ENCODE results near the gene SFI1.
"Not testable (repeated sequence)": the region's sequence is repeated elsewhere in the genome, so short reads cannot be mapped to it uniquely, and the experiment has no call there.

The SFI1 gene

DNA sequence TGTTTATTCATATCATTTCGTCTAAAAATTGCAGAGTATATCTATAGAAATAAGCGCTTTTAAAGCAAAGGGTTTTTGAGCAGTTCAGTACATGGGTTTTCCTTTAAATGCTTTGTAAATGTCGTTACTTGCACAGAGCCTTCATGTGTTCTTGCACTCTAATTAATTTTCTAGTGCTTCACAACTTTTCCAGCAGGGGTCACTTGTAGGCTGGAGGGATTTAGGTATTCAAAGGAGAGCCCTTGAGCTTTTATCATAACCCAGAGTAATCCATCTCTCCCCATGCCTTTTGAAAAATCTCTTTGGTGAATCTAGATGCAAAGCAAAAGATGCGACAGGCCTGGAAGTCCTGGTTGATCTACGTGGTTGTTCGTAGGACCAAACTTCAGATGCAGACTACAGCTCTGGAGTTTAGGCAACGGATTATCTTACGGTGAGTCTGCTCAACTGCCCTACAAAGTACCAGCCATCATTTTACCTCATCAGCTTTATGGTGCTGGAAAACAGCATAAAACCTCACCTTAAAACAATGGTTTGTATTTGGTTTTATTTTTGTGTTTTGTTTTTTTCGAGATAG is 60.4 kb downstream of the SFI1 start:
- FAIRE-seq: no peak

DNA sequence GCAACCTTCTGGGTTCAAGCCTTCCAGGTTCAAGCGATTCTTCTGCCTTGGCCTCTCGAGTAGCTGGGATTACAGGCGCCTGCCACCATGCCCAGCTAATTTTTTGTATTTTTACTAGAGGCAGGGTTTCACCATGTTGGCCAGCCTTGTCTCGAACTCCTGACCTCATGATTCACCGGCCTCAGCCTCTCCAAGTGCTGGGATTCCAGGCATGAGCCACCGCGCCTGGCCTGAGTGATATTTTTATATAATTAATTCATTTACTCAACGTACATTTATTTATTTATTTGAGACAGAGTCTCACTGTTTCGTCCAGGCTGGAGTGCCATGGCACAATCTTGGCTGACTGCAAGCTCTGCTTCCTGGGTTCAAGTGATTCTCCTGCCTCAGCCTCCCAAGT is 62.2 kb downstream of the SFI1 start:
- not testable (repeated sequence) for FAIRE-seq

GRCh38 chr22:31561238-31561887 is 65.0 kb downstream of the SFI1 start:
- FAIRE-seq: no peak

DNA sequence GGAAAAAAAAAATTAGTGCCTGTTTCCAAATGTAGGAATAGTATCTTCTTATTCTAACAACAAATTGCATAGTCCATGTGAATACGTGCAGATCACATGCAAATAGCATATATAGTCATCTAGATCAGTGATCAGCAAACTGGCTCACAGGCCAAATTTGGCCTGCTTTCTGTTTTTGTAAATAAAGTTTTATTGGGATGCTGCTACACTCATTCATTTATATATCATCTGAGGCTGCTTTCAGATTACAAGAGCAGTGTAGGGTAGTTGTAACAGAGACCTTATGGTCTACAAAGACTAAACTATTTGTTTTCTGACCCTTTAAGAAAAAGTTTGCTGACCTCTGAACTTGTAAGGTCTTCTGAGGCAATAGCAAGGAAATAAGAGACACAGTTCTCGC is 65.6 kb downstream of the SFI1 start:
- no peak for FAIRE-seq

- FAIRE-seq: no peak
These were observed 70.1 kb downstream of the SFI1 start for GRCh38 chr22:31566484-31566883.

DNA sequence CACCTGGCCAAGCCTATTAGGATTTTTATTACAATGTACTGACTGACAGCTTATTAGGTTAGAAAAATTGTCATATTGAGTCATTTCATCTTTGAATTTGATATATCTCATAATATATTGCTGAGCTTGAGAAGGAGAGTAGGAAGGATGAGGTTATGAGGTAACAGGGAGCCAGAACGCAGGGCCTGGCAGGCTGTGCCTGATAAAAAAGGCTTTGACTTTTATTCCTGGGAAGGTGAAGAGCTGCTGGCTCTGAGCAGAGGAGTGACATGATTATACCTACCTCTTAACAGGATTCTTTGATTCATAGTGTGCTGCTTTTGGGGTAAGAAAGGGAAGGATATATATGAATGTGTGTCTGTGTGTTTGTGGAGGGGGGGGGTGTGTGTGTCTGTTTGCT is 70.9 kb downstream of the SFI1 start:
- FAIRE-seq: no peak

DNA sequence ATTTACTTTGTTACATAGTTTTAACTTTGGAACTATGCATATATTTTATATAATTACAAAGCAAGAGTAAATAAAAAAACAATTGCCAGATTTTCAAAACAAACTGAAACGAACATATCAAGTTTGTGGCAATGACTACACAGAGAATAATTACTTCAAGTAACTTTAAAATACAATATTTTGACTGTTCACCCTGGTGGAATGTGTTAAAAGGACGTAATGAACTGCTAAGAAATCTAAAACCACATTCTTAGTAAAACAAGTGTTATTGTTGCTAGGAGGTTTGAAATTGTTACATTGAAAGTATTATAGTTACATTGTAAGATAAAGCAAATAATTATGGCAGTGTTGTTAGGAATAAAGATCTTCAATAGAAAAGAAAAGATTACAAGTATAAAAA is 71.4 kb downstream of the SFI1 start:
- no peak for FAIRE-seq

DNA sequence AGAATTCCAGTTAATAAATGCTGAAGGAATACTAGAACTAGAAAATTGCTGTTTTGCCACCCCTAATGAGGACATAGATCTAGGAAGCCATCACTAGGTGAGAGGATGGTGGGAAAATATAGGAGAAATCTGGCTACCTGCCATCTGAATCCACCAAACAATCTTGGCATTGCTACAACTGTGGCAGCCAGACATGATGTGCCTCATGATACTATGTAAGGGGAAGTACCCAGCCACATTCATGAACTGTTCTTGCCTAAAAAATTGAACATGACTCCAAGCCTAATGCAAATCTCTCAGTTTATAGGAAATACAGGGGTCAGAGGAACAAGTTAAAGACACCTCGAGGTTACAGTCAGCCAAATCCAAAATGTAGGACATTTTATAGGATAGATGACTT is 72.8 kb downstream of the SFI1 start:
- no peak for FAIRE-seq

DNA sequence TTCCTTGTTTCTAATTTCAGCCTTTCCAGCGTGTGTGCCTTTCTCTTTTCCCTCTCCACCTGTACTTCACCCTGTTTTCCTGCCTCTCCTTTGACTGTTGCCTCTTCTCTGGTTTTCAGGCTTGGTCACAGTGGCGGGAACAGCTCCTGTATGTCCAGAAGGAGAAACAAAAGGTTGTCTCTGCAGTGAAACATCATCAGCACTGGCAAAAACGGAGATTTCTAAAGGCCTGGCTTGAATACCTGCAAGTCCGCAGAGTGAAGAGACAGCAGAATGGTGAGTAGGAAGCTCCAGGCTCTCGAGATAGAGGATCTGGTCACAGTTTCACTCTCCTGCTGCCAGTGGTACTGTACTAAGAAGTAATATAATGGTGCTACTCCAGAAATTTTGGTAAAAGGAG is 76.6 kb downstream of the SFI1 start:
- no peak for FAIRE-seq

- no peak for FAIRE-seq
These were observed 77.8 kb downstream of the SFI1 start for GRCh38 chr22:31574055-31574670.

- no peak for FAIRE-seq
These were observed 78.9 kb downstream of the SFI1 start for GRCh38 chr22:31575190-31575589.

DNA sequence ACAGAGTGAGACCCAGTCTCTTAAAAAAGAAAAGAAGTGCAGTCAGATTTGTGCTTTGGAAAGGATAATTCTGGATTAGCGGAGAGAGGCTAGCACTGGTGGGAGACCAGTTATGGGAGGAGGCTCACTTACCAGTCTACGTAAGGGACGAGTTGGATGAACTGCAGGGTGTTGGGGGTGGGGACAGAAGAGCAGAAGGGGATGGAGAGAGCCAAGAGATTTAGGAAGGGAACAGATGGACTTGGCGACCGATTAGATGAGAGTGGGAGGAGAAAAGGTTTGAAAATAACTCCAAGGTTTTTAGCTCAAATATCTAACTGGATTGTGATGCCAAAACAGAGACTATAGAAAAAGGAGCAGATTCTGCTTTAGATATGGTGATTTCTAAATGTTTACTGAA is 81.4 kb downstream of the SFI1 start:
- FAIRE-seq: no peak

DNA sequence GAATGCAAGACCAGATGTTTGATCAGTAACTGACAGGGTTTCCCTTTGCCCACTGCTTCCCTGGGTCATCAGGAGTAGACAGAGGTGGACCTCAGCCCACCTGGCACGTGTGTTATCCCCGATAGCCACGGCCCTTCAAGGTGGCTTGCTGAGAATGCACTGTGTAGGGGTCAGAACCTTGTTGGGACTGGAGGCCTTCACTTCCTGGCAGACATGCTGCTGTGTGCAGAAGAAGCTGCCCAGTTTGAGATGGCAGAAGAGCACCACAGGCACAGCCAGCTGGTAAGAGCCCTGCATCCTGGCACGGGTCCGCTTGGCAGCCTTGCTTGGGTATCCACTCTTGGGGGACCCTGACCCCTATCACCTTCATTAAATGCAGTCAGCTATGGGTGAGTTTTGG is 81.8 kb downstream of the SFI1 start:
- no peak for FAIRE-seq

- no peak for FAIRE-seq
These were observed 83.5 kb downstream of the SFI1 start for GRCh38 chr22:31579835-31580242.

DNA sequence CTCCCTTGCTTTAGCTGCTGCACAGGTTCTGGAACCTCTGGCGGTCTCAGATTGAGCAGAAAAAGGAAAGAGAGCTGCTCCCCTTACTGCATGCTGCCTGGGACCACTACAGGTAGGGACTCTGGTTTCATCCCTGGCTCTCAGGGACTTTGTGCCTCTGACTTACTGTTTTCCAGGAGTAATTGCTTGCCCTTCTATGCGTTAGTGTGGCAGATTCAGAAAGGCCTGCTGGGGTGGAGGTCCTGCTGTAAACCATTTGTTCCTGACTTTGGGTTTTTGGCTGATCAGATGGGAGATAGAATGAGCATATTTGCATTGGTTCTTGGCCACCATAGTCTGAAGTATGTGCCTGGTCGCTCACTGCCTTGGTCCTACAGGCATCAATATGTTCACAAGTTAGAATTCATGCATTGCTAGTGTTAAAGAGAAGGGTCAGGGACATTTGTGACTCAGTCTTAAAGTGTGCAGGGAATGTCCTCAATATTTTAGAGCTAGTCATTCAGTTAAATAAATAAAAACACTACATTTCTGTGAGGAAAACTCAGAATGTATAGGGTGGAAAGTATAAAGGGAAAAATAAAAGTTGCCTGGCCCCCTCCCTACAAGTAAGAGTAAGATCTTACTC is 87.6 kb downstream of the SFI1 start:
- FAIRE-seq: no peak

DNA sequence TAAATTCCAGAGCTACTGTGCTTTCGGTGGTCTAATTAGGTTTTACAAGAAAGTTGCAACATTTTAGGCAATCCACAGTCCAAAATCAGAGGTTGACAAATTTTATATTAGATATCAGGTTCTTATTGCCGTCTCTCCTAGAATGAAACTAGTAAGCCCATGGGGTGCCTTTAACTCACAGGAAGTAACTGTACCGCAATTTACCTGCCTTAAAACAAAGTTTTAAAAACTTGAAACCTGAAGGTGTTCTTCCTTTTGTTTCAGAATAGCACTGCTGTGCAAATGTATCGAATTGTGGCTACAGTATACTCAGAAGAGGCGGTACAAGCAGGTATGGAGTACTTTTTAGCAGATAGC is 88.4 kb downstream of the SFI1 start:
- FAIRE-seq: no peak

GRCh38 chr22:31585161-31585859 is 89.0 kb downstream of the SFI1 start:
- FAIRE-seq: no peak

DNA sequence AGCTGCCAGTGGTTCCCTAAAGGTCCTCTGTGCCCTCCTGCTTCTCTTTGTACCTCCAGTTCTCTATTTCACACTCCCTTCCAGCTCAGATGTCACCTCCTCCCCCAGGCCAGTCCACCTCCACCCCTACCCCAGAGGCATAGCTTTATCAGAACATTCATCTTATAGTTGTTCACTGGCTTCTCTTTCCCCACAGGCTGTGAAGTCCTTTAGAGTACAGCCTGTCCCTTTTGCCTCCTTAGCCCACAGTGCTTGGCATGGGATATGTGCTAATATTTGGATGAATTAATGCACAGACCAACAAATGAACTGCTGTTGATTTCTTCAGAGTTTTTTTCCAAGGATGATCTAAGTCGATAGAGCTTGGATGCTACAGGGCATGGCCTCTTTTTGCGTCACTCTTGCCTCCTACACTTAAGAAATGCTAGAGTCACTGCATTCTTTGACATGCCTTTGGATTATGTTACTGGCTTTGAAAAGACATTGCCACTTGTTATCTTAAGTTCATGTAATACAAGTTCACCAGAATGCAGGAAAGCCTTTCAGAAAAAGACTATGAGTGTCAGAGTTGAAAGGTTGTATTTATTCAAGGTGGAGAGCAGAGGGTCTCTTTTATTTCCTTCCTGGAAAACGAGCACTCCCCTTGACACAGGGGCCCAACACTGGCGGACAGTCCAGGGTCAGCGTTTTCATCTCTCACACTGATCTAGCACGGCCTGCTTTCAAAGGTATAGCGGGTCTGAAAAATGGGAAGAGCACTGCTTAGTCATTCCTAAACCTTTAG is 90.0 kb downstream of the SFI1 start:
- FAIRE-seq: no peak

DNA sequence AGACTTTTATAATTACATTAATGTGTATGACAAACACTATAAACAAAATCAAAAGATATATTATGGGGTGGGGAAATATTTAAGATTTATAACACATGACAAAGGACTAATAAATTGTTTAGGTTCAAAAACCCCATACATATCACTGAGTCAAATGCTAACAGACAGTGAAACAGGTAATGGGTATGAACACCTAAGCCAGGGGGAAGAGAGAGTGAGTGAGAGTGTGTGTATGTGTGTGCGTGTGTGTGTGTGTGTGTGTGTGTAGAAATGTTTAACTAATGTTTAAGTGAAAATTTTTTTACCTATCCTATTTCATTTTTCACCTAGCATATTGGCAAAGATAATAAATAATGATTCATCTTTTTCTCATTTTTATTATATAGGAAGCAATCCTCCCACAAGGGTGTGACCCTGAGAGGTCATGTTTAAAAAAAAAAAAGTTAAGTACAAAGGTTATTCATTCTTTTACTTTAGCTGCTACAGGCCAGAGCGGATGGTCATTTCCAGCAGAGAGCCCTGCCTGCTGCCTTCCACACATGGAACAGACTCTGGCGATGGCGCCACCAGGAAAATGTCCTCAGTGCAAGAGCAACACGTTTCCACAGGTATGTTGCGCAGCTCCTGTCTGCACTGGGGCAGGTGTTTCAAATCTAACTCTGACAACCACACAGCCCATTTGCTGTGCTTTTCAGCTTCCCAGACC is 92.8 kb downstream of the SFI1 start:
- no peak for FAIRE-seq

DNA sequence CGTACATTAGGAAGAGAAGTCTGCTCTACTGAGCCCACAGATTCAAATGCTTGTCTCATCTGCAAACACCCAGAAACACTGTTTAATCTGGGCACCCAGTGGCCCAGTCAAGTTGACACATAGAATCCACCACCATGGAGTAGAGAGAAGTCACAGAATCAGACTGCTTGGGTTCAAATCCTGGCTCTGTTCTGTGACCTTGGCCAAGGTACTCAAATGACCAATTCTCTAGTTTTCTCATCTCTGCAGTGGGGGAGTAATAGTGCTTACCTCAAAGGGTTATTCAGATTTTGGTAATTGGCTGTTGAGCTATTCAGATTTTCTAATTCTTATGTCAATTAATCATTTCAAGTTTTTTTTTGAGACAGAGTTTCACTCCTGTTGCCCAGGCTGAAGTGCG is 93.8 kb downstream of the SFI1 start:
- FAIRE-seq: not testable (repeated sequence)

DNA sequence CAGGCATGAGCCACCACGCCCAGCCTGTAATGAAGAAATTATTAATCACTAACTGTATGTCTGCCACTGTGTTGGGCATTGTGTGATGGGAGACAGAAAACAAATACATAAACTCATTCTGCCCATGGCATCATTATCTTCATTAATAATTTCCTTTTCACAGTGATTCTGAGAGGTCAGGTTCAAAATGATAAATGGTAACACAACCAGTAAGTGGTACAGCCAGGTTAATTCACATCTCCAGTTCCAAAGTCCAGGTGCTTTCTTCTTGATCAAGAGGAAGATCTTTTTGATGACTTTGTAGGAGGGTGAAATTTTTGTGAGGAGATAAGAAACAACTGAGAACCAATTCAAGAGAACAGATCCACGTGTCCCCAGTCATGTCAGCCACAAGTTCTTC is 98.9 kb downstream of the SFI1 start:
- no peak for FAIRE-seq

DNA sequence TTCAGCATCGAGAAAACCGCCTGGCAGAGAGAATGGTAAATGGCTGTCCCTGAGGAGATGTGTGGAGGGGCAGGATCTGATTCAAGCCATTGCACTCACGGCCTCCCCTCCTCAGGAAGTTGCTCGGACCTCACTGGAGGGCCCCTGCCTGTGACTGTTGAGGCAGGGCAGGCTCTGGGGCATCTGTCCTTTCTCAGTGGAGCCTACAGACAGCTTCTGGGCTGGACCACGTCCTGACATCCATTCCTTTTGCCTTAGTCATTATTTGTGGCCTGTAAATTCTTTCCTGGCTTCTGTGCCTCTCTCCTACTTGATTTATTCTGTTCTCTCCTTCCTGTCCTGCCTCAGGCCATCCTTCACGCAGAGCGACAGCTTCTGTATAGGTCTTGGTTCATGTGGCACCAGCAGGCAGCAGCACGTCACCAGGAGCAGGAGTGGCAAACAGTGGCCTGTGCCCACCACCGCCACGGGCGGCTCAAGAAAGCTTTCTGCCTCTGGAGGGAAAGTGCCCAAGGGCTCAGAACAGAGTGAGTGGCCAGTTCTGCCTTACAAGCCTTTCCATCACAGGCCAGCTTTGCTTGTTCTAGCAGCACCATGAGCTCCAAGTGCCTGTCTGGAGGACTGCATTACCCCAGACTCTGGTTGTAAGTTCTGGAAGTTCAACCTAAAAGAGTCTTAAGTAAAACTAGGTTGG is 106.1 kb downstream of the SFI1 start:
- no peak for FAIRE-seq
